ENCODE measurements around the gene RFNG. TPM values are rescaled to one million over a fixed set of nuclear protein-coding genes. Genes with fewer than 3 reads are reported as not detected.

Gene RFNG
- total and polyA plus RNA-seq, 2 of the 13 experiments (the other 11 are each of a cell fraction or from before 2014, with no cell fraction given), result 61.4 to 64.0 TPM

- TF ChIP-seq AGO1 (IDR thresholded peaks at IDR 0.05; ENCODE audit: low read depth, low read length, poor library complexity, severe bottlenecking) (peak; percentile 97), ZNF616 (CRISPR knock-in tag; IDR thresholded peaks at IDR 0.05; ENCODE audit: low read depth) (no peak), CHCHD3 (CRISPR knock-in tag; IDR thresholded peaks at IDR 0.05) (0 out of 2 replicates have a peak, but pooled peaks have one; percentile 40), ZNF282 (IDR thresholded peaks at IDR 0.05; ENCODE audit: partially characterized antibody) (no peak), ZNF766 (CRISPR knock-in tag; IDR thresholded peaks at IDR 0.05; ENCODE audit: borderline replicate concordance) (0 out of 2 replicates have a peak, but pooled peaks have one; percentile 33), IRF9 (CRISPR knock-in tag; IDR thresholded peaks at IDR 0.05; ENCODE audit: borderline replicate concordance) (0 out of 2 replicates have a peak, but pooled peaks have one; percentile 53), TBP (CRISPR knock-in tag; IDR thresholded peaks at IDR 0.05) (no peak), ZNF572 (CRISPR knock-in tag; IDR thresholded peaks at IDR 0.05) (no peak), ZNF776 (CRISPR knock-in tag; IDR thresholded peaks at IDR 0.05) (no peak), ZNF232 (CRISPR knock-in tag; IDR thresholded peaks at IDR 0.05; ENCODE audit: borderline replicate concordance) (peak; percentile 62; the same call in 1 of the 2 replicates), ZNF709 (CRISPR knock-in tag; IDR thresholded peaks at IDR 0.05) (no peak), ETV6 (CRISPR knock-in tag; conservative IDR thresholded peaks at IDR 0.05) (no peak), MIER3 (CRISPR knock-in tag; IDR thresholded peaks at IDR 0.05; ENCODE audit: borderline replicate concordance) (no peak), SALL1 (CRISPR knock-in tag; IDR thresholded peaks at IDR 0.05) (no peak; the same call in 1 of the 2 replicates), CENPX (CRISPR knock-in tag; IDR thresholded peaks at IDR 0.05) (no peak), ARNT2 (CRISPR knock-in tag; IDR thresholded peaks at IDR 0.05; ENCODE audit: low read depth) (peak; percentile 14; the same call in 1 of the 2 replicates), ZSCAN25 (CRISPR knock-in tag; IDR thresholded peaks at IDR 0.05) (no peak), MXD1 (CRISPR knock-in tag; IDR thresholded peaks at IDR 0.05) (no peak), KDM1A (CRISPR knock-in tag; IDR thresholded peaks at IDR 0.05) (no peak), RBM22 (optimal IDR thresholded peaks at IDR 0.05; ENCODE audit: low read length) (peak; percentile 4), KMT2B (CRISPR knock-in tag; IDR thresholded peaks at IDR 0.05) (no peak), ARNT (IDR thresholded peaks at IDR 0.05) (no peak), TFDP2 (CRISPR knock-in tag; IDR thresholded peaks at IDR 0.05) (no peak), ZNF772 (CRISPR knock-in tag; IDR thresholded peaks at IDR 0.05) (no peak; the same call in 1 of the 2 replicates)
- TF ChIP-seq, protein P1, sequence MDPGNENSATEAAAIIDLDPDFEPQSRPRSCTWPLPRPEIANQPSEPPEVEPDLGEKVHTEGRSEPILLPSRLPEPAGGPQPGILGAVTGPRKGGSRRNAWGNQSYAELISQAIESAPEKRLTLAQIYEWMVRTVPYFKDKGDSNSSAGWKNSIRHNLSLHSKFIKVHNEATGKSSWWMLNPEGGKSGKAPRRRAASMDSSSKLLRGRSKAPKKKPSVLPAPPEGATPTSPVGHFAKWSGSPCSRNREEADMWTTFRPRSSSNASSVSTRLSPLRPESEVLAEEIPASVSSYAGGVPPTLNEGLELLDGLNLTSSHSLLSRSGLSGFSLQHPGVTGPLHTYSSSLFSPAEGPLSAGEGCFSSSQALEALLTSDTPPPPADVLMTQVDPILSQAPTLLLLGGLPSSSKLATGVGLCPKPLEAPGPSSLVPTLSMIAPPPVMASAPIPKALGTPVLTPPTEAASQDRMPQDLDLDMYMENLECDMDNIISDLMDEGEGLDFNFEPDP (CRISPR knock-in tag; conservative IDR thresholded peaks at IDR 0.05), result no peak
- TF ChIP-seq, protein P2, sequence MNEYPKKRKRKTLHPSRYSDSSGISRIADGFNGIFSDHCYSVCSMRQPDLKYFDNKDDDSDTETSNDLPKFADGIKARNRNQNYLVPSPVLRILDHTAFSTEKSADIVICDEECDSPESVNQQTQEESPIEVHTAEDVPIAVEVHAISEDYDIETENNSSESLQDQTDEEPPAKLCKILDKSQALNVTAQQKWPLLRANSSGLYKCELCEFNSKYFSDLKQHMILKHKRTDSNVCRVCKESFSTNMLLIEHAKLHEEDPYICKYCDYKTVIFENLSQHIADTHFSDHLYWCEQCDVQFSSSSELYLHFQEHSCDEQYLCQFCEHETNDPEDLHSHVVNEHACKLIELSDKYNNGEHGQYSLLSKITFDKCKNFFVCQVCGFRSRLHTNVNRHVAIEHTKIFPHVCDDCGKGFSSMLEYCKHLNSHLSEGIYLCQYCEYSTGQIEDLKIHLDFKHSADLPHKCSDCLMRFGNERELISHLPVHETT (CRISPR knock-in tag; conservative IDR thresholded peaks at IDR 0.05), result 0 out of 2 replicates have a peak, but pooled peaks have one; percentile 18
Observed at GRCh38 chr17:82018989-82019689, 32.5 kb downstream of the RFNG start (continued).
